Naive B cell (primary cell): ENCODE data around the gene MYRFL. TPM values are rescaled to one million over a fixed set of nuclear protein-coding genes. Genes with fewer than 3 reads are reported as not detected.
"Not testable (repeated sequence)": the region's sequence is repeated elsewhere in the genome, so short reads cannot be mapped to it uniquely, and the experiment has no call there.

Source experiments
- ATAC-seq, 2 donors: fragments of 150-1000 bp; cut with Tn5 transposase; 2 replicates each; pipeline ENCODE4 v1.10.0; 2021; ENCODE audit warnings: low read depth in 2 of 2, mild to moderate bottlenecking in 2 of 2, moderate library complexity in 2 of 2
- DNase-seq: peaks from one replicate; pipeline ENCODE4 v3.0.0; 2022
- H3K27ac Mint-ChIP-seq, 6 donors: one replicate each; pipeline ENCODE4 v1.8.0; 2020 to 2022; ENCODE audit warnings: mild to moderate bottlenecking in 6 of 6, mixed read lengths in 6 of 6, moderate library complexity in 5 of 6, inconsistent platforms in 2 of 6
- H3K27me3 Mint-ChIP-seq, 3 donors: one replicate each; pipeline ENCODE4 v1.8.0; 2021 to 2022; ENCODE audit warnings: mixed read lengths in 3 of 3, mild to moderate bottlenecking in 1 of 3
- H3K36me3 Mint-ChIP-seq, 2 donors: one replicate each; pipeline ENCODE4 v1.8.0; 2020 to 2022; ENCODE audit warnings: mixed read lengths in 2 of 2, inconsistent platforms in 1 of 2, mild to moderate bottlenecking in 1 of 2
- H3K4me1 Mint-ChIP-seq, 3 donors: one replicate each; pipeline ENCODE4 v1.8.0; 2020 to 2022; ENCODE audit warnings: mixed read lengths in 3 of 3, inconsistent platforms in 1 of 3, mild to moderate bottlenecking in 1 of 3, moderate library complexity in 1 of 3
- H3K4me3 Mint-ChIP-seq, 8 donors: one replicate each; pipeline ENCODE4 v1.8.0; 2020 to 2022; ENCODE audit warnings: mild to moderate bottlenecking in 8 of 8, mixed read lengths in 8 of 8, moderate library complexity in 8 of 8, inconsistent platforms in 2 of 8
- H3K9me3 Mint-ChIP-seq, 7 donors: one replicate each; pipeline ENCODE4 v1.8.0; 2020 to 2022; ENCODE audit warnings: mixed read lengths in 7 of 7, mild to moderate bottlenecking in 5 of 7, inconsistent platforms in 2 of 7, moderate library complexity in 1 of 7
- polyA plus RNA-seq, 6 donors: library from polyadenylated mRNA; unstranded; fragments of 300-500 nt; fragmentation: Illumina TruSeq; gene quantifications; one replicate each; pipeline ENCODE4 v1.2.3, GENCODE V29; 2021; ENCODE audit warnings: low read depth in 6 of 6

The MYRFL gene
- polyA plus RNA-seq, 6 donors from 2014 or later: not detected

GRCh38 chr12:69972136-69972535, 147.1 kb downstream of the MYRFL start:
- H3K9me3 Mint-ChIP-seq: no peaks in the 10 kb centered on the region
- H3K36me3 Mint-ChIP-seq: no peaks in the 10 kb centered on the region
- peak overlapping the region in 1 of 8 donors; percentile 1 for H3K4me3 Mint-ChIP-seq
- H3K27me3 Mint-ChIP-seq: peaks cover 0 to 3% (median 0%) of the 10 kb centered on the region in 3 donors
- no peak overlapping the region for H3K27ac Mint-ChIP-seq
- no peaks in the 10 kb centered on the region for H3K4me1 Mint-ChIP-seq
- no peak for DNase-seq
- no peak for ATAC-seq

GRCh38 chr12:69978020-69978419, 153.0 kb downstream of the MYRFL start:
- ATAC-seq (no peak), DNase-seq (no peak)
- Mint-ChIP-seq H3K9me3 (peaks cover 0 to 3% (median 0%) of the 10 kb centered on the region in 7 donors), H3K27me3 (peaks cover 0 to 18% (median 0%) of the 10 kb centered on the region in 3 donors), H3K4me1 (no peaks in the 10 kb centered on the region), H3K4me3 (no peak overlapping the region), H3K36me3 (no peaks in the 10 kb centered on the region), H3K27ac (no peak overlapping the region)

- Mint-ChIP-seq H3K36me3 (no peaks in the 10 kb centered on the region), H3K4me1 (no peaks in the 10 kb centered on the region), H3K27me3 (peaks cover 0 to 17% (median 0%) of the 10 kb centered on the region in 3 donors), H3K9me3 (peaks cover 0 to 4% (median 2%) of the 10 kb centered on the region in 7 donors), H3K4me3 (no peak overlapping the region), H3K27ac (no peak overlapping the region)
- DNase-seq (no peak), ATAC-seq (no peak)
Observed at GRCh38 chr12:69981881-69982475, 157.0 kb downstream of the MYRFL start.

GRCh38 chr12:69984241-69984640, 159.2 kb downstream of the MYRFL start:
- Mint-ChIP-seq H3K27ac (no peak overlapping the region), H3K27me3 (peaks cover 0 to 2% (median 0%) of the 10 kb centered on the region in 3 donors), H3K4me1 (no peaks in the 10 kb centered on the region), H3K9me3 (peaks cover 0 to 4% (median under 1%) of the 10 kb centered on the region in 7 donors), H3K36me3 (no peaks in the 10 kb centered on the region), H3K4me3 (no peak overlapping the region)
- DNase-seq (no peak), ATAC-seq (no peak)

GRCh38 chr12:69985656-69986055, 160.6 kb downstream of the MYRFL start:
- DNase-seq (no peak), ATAC-seq (no peak)
- H3K4me3 Mint-ChIP-seq: no peak overlapping the region
- H3K36me3 Mint-ChIP-seq: no peaks in the 10 kb centered on the region
- no peaks in the 10 kb centered on the region for H3K4me1 Mint-ChIP-seq
- no peaks in the 10 kb centered on the region for H3K27me3 Mint-ChIP-seq
- H3K27ac Mint-ChIP-seq: no peak overlapping the region
- H3K9me3 Mint-ChIP-seq: peaks cover 0 to 4% (median 0%) of the 10 kb centered on the region in 7 donors

GRCh38 chr12:69986114-69986513, 161.1 kb downstream of the MYRFL start:
- no peaks in the 10 kb centered on the region for H3K4me1 Mint-ChIP-seq
- DNase-seq: no peak
- H3K36me3 Mint-ChIP-seq: no peaks in the 10 kb centered on the region
- no peak overlapping the region for H3K27ac Mint-ChIP-seq
- ATAC-seq: no peak
- no peak overlapping the region for H3K4me3 Mint-ChIP-seq
- peaks cover 0 to 4% (median 0%) of the 10 kb centered on the region in 7 donors for H3K9me3 Mint-ChIP-seq
- H3K27me3 Mint-ChIP-seq: no peaks in the 10 kb centered on the region

- H3K36me3 Mint-ChIP-seq: no peaks in the 10 kb centered on the region
- peaks cover 0 to 7% (median 0%) of the 10 kb centered on the region in 7 donors for H3K9me3 Mint-ChIP-seq
- H3K4me1 Mint-ChIP-seq: no peaks in the 10 kb centered on the region
- no peak overlapping the region for H3K27ac Mint-ChIP-seq
- no peaks in the 10 kb centered on the region for H3K27me3 Mint-ChIP-seq
- ATAC-seq: no peak
- no peak for DNase-seq
- no peak overlapping the region for H3K4me3 Mint-ChIP-seq
Observed at GRCh38 chr12:69987579-69988091, 162.6 kb downstream of the MYRFL start.

GRCh38 chr12:69988481-69989321, 163.7 kb downstream of the MYRFL start:
- peaks cover 0 to 13% (median 4%) of the 10 kb centered on the region in 7 donors for H3K9me3 Mint-ChIP-seq
- H3K36me3 Mint-ChIP-seq: no peaks in the 10 kb centered on the region
- no peak overlapping the region for H3K27ac Mint-ChIP-seq
- ATAC-seq (no peak), DNase-seq (no peak)
- H3K4me3 Mint-ChIP-seq: no peak overlapping the region
- H3K4me1 Mint-ChIP-seq: no peaks in the 10 kb centered on the region
- no peaks in the 10 kb centered on the region for H3K27me3 Mint-ChIP-seq

- Mint-ChIP-seq H3K4me1 (no peaks in the 10 kb centered on the region), H3K4me3 (no peak overlapping the region), H3K36me3 (no peaks in the 10 kb centered on the region), H3K27ac (peak overlapping the region in 1 of 6 donors; percentile 31), H3K9me3 (peaks cover 0 to 9% (median 5%) of the 10 kb centered on the region in 7 donors), H3K27me3 (no peaks in the 10 kb centered on the region)
- no peak for ATAC-seq
- DNase-seq: no peak
Observed at GRCh38 chr12:69991690-69992288, 166.8 kb downstream of the MYRFL start.

- Mint-ChIP-seq H3K4me1 (no peaks in the 10 kb centered on the region), H3K36me3 (no peaks in the 10 kb centered on the region), H3K27me3 (no peaks in the 10 kb centered on the region), H3K9me3 (peaks cover 0 to 9% (median 5%) of the 10 kb centered on the region in 7 donors), H3K27ac (no peak overlapping the region), H3K4me3 (no peak overlapping the region)
- no peak for ATAC-seq
- DNase-seq: no peak
Observed at GRCh38 chr12:69993433-69993832, 168.4 kb downstream of the MYRFL start.

GRCh38 chr12:69994086-69994485, 169.1 kb downstream of the MYRFL start:
- H3K4me1 Mint-ChIP-seq, H3K4me3 Mint-ChIP-seq, H3K36me3 Mint-ChIP-seq: not testable (repeated sequence)

GRCh38 chr12:69994724-69995173, 169.7 kb downstream of the MYRFL start:
- Mint-ChIP-seq H3K36me3 (no peaks in the 10 kb centered on the region), H3K4me1 (peaks cover 0 to 2% (median 0%) of the 10 kb centered on the region in 3 donors), H3K27ac (no peak overlapping the region), H3K9me3 (peaks cover 0 to 9% (median 5%) of the 10 kb centered on the region in 7 donors), H3K4me3 (no peak overlapping the region), H3K27me3 (no peaks in the 10 kb centered on the region)
- no peak for DNase-seq
- no peak for ATAC-seq

More at GRCh38 chr12:69994086-69994485, 169.1 kb downstream of the MYRFL start:
- not testable (repeated sequence) for H3K27ac Mint-ChIP-seq, H3K9me3 Mint-ChIP-seq, H3K27me3 Mint-ChIP-seq, ATAC-seq, DNase-seq

- no peak for ATAC-seq
- Mint-ChIP-seq H3K4me3 (no peak overlapping the region), H3K27ac (no peak overlapping the region), H3K36me3 (no peaks in the 10 kb centered on the region), H3K4me1 (peaks cover 0 to 2% (median 0%) of the 10 kb centered on the region in 3 donors), H3K9me3 (peaks cover 0 to 9% (median 5%) of the 10 kb centered on the region in 7 donors), H3K27me3 (no peaks in the 10 kb centered on the region)
- no peak for DNase-seq
Observed at GRCh38 chr12:69996241-69996640, 171.2 kb downstream of the MYRFL start.
